GM19240 (cell line): ENCODE measurements around the gene GATAD2A.

Source experiments
- DNase-seq: peaks from one replicate; pipeline ENCODE4 v3.0.0; 2011; ENCODE audit warnings: low spot score; ENCODE audit not compliant: insufficient read length

GATAD2A gene

DNA sequence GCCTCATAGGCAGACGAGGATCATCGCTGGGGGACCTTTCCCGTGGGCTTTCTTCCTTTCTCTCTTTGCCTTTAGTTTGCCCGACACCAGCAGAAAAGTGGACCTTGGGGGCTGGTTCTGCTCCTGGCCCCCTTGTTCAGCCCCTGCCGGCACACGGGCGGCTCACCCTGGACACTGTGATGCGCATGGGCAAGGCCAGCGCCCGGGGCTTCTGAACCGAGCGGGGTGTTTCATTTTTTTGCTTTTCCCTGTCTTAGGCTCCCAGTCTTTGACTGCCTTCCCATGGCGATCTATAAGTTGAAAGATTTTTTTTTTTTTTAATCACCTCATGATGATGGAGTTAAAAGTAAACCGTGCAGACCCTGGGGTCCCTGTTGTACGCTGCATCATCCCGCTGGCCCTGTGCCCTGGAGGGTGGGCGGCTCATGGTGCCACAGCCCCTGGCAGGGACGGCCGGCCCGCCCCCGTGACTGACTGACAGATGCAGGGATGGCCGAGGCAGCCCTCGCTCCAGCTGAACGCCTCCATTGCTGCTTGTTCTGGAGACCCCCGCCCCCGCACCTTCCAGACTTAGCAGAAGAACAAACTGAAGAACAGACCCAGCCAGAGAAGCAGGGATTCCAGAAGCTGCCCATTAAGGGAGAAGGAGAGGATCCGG lies 100.3 kb downstream of the GATAD2A start:
- no peak for DNase-seq

DNA sequence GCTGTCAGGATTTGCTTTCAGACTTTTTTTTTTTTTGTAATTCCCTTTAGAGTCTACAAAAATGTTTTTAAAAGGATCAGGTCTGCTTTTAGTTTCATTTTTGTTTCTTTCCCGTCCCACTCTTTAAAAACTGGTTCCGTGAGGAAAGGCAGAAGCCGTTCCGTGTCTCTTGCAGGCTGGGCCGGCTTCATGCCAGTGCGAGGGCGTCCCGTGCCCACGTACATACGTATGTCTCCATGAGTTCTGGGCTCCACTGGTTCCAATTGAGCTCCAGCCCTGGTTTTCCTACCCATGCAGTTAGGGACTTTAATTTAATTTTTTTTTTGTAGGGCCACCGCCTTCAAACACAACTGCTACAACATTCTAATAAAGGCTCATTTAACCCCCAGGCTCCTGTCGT lies 101.1 kb downstream of the GATAD2A start:
- no peak for DNase-seq

DNA sequence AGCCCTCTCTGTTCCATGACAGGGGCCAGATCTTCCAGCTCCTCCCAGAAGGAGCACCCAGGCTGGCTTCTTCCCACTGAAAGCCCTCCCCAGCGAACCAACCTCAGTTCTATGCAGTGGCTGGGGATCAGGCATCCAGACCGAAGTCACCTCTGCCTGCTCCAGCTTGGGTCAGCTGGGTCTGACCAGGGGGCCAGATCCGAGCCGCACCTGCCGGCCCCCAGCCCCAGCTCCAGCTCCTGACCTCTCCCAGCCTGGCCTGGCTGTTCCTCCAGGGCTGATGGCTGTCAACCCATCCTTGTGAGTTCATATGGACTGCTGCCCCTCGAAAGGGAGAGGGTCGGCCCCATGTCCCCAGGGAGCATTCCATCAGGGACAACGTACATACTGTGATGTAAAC lies 101.9 kb downstream of the GATAD2A start:
- DNase-seq, result no peak

DNA sequence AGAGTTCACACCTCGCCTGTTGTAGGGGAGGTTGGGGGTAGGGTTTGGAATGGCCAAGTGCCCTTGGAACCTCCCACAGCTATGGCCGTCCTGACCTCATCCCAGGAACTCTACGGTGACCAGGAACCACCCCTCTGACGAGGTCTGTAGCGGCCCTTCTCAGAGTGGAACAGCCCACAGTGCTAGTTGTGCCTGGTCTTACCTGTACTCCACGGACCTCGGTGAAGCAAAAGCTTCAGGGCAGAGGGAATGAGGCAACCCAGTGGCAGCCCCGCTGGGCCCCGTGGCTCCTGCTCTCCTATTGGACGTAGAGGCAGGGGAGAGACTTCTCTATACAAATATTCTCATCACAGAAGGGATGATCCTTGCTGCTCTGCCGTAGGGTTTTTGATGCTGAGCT lies 102.7 kb downstream of the GATAD2A start:
- DNase-seq, result no peak

DNA sequence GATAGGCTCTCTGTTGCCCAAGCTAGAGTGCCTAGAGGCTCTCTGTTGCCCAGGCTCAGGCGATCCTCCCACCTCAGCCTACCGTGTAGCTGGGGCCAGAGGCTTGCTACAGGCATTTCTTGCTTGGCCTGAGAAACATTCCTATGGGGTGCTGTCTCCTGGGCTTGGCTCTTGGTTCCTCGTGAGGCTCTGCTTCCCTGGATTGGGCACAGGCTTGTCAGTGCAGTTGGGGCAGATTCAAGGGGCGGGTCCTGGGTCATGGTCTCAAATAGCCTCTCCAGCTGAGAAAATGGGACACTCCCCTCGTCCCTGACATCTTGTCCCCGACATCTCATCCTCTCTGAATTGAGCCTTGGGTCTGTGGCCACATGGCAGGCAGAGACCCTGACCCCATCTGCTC lies 105.0 kb downstream of the GATAD2A start:
- DNase-seq, result no peak

DNA sequence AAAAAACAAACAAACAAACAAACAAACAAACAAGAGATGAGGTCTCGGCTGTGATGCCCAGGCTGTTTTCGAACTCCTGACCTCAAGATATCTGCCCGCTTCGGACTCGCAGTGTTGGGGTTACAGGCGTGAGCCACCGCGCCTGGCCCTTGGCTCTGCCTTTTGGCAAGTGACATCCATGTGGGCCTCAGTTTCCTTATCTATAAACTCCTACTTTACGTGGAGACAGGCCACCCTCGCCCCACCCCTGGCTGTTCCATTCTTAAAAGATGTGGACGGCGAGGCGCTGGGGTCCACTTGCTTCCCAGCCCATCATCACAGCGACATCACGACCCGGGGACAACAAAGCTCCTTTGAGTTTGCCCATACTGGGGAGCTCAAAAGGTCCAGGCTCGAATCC lies 108.2 kb downstream of the GATAD2A start:
- DNase-seq, result no peak

DNA sequence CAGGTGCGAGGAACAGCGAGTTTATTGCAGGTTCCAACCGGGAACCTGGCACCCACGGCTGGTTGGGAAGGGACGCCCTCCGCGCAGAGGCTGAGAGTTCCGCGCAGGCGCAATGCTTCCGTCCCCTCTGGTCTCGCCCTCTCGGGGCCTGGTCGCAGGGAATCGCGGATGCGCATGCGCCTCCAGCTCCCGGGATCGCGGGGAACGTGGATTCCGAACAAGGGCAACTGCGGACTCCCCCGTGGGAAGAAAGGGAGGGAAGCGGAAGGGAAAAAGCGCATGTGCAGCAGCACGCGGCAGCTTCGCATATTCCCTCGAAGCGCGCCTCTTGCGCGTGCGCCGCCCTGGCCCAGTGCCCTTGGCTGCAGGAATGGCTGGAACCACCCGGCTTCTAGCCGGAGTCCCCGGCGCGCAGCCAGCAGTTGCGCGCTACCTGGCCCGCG lies 108.8 kb downstream of the GATAD2A start:
- no peak for DNase-seq

DNA sequence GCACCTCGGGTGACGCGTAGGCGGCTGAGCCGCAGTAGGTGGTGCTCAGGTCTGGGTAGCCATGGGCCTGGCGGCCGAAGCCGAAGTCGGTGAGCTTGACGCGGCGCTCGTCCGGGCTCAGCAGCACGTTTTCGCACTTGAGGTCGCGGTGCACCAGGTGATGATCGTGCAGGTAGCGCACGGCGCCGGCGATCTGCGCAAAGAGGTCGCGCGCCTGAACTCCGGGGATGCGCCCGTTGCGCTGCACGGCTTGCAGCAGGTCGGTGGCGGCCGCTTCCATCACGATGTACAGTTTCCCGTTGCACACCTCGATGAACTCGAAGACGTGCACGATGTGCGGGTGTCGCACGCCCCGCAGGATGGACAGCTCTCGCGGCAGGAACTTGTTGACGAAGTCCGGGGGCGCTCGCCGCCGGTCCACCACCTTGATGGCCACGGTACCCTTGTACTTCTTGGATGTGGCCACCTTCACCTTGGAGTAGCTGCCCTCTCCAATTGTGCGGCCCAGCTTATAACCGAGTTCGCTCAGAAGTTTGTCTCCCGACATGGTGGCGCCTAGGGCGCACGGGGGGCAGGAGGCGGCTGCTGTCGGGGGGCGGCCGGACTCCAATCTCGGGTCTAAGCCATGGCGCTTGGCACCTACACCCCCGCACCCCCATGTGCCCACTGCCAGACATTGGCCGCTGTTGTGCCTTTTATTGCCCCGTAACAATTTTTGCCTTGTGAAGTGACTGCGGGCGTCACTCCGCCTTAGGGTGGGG lies 109.6 kb downstream of the GATAD2A start, which contains the start of gene TSSK6:
TSSK6 (minus strand) TSS at position 668 of the 761 bp plus-strand sequence; CDS start at position 547, 121 bp downstream.
- DNase-seq, result no peak

DNA sequence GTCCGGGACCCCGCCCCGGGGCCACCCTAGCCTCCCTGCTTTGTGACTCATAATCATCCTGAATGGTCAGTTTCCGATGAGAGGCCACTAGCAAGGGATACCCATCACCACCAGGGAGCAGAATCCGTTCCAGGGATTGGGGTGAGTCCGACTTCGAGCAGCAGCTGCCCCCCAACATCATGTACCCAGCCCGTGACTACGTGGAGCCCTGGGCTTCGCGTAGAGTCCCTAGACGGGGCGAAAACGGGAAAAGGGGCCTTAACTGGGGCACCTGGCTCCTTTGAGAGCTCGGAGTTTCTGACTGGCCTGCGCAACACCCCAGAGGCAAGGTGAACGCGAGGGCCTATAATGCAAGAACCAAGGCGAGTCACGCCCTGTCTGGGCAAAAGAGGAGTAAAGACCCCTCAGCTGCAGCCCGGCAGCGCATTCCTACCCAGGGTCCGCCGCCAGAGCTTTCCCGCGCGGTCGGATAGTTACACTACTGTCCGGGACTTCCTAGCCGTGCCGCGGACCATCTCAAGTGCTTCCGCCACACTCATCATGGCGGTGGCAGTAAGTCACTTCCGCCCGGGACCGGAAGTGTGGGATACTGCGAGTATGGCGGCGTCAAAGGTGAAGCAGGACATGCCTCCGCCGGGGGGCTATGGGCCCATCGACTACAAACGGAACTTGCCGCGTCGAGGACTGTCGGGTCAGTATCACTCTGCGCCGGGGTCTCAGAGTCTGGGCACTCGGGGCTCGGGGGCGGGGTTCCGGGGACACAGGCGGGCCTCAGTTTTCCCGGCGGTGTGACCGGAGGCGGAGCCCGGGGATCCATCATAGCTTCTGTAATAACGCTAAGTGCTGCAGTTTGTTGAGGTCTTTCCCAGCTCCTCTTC lies 110.4 kb downstream of the GATAD2A start, which contains the start of gene NDUFA13:
NDUFA13 (plus strand) TSS at position 584 of the 878 bp plus-strand sequence; CDS start at position 598, 14 bp downstream.
- DNase-seq, result peak; percentile 95

DNA sequence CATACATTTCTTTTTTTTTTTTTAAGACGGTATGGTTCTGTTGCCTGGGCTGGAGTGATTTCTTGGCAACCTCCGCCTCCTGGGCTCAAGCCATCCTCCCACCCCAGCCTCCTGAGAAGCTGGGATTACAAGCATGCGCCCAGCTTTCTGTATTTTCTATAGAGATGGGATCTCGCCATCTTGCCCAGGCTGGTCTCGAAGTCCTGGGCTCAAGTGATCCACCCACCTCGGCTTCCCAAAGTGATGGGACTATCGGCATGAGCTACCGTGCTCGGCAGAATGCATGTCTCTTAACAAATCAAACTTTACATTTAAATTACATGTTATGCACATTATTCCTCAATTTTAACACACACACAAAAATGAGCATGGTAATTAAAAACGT lies 111.8 kb downstream of the GATAD2A start:
- DNase-seq, result no peak

DNA sequence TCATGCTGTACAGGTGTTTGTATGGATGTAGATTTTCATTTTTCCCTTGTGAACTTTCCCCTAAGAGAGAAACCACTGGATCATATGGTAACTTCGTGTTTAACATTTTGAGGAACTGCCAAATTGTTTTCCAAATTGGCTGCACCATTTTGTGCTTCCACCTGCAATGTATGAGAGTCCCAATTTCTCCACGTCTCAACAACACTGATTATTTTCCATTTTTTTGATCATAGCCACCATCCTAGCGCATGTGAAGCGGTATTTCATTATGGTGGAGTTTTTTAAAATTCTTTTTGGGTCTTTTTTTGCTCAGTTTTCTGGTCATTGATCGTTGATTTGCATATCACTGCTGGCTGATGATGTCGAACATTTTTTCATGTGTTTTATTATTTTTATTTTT lies 115.5 kb downstream of the GATAD2A start:
- DNase-seq, result no peak

DNA sequence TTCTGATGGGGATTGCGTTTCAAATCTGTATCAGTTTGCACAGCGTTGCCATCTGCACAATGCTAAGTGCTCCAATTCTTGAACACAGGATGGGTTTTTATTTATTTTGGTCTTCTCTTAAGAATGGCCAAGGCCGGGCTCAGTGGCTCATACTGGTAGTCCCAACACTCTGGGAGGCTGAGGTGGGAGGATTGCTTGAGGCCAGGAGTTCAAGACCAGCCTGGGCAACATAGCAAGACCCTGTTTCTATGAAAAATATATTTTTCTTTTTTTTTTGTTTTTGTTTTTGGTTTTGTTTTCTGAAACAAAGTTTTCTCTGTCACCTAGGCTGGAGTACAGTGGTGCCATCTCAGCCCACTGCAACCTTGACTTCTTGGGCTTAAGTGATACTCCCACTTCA lies 117.7 kb downstream of the GATAD2A start:
- DNase-seq, result no peak

DNA sequence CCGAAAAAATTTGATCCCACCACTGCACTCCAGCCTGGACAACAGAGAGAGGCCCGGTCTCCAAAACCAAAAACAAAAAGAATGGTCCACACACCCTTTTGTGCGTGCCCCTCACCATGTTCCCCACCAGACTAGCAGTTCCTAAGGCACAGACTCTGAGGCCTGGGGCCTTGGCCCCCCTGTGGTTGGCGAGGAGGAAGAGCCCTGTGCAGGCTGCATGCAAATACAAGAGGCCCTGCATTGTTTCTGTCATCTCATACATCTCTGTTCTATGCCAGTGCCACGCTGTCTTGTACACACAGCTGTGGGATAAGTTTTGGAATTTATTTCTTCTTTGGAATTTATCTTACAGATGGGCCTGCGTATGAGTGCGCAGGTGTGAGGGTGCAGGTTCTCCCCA lies 118.6 kb downstream of the GATAD2A start:
- DNase-seq, result no peak

DNA sequence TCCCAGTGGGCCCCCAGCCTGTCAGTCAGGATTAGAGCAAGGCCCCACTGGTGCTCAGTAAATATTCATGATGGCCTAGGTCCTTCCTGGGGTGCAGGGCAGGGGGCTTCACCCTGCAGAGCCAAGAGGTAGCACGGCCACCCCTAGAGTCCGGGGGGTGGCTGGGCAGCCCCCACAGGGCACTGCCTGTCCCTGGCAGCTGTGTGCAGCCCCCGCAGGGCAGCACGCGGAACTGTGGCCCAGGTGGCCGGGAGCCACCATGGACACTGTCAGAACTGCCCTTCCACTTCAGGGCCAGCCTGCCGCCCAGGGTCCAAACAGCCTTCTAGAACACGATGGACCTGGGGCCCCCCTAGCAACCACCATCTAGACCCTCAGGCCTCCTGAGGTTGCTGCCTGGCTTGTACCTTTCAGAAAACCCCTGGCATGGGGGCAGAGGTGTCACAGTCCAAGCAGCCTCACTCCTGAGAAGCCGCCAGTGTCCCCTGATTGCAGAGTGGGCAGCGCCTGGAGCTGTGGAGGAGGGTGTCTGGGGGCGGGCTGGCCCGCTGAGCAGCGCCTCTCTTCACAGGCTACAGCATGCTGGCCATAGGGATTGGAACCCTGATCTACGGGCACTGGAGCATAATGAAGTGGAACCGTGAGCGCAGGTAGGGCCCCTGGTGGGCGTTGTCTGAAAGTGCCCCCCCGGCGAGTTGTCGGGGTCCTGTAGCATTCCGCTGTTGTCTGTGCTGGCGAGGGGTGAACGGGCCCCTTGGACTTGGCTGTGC lies 120.3 kb downstream of the GATAD2A start:
- DNase-seq, result no peak

DNA sequence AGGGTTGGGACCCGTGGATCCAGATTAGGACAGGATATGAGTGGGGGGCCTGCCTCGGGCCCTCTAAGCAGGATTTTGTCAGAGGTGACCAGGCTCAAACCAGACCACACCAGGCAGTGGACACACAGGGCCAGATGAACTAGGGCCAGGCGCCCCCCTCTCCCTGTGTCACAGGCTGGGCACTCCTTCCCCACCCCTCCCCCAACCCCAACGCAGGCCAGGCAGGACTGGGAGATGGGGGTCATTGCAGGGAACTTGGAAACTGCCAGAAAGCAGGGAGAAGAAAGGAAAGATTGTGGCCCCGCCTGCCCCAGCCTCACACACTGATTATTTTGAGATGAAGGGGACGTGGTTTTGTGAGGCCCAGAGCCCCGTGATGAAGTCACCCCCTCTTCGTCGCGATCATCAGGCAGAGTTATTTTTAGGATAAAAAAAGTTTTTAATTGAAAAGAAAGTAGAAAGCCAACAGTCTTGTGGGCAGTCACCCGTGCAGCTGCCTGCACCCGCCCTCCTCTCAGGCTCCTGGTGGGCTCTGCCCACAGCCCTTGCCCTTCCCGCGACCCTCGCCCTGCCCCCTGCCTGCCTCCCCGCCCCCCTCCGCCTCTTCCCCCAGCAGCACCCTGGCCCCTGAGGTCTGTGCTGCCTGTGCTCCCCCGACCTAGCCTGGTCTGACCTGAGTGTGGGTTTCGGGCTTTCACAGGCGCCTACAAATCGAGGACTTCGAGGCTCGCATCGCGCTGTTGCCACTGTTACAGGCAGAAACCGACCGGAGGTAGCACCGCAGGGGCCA lies 121.3 kb downstream of the GATAD2A start:
- no peak for DNase-seq

DNA sequence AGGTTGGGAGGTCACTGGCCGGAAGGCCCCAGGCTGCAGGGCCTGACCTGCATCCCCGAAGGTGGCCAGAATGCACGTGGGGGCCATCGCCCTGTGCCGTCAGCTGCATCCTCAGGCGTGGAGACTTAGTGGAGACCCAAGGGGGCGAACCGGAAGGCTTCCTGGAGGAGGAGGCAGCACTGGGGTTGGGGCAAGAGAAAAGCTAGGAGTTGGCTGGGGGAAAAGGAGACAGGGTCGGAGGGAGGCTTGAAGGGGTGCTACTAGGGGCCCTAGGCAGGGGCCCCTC lies 121.8 kb downstream of the GATAD2A start:
- no peak for DNase-seq

DNA sequence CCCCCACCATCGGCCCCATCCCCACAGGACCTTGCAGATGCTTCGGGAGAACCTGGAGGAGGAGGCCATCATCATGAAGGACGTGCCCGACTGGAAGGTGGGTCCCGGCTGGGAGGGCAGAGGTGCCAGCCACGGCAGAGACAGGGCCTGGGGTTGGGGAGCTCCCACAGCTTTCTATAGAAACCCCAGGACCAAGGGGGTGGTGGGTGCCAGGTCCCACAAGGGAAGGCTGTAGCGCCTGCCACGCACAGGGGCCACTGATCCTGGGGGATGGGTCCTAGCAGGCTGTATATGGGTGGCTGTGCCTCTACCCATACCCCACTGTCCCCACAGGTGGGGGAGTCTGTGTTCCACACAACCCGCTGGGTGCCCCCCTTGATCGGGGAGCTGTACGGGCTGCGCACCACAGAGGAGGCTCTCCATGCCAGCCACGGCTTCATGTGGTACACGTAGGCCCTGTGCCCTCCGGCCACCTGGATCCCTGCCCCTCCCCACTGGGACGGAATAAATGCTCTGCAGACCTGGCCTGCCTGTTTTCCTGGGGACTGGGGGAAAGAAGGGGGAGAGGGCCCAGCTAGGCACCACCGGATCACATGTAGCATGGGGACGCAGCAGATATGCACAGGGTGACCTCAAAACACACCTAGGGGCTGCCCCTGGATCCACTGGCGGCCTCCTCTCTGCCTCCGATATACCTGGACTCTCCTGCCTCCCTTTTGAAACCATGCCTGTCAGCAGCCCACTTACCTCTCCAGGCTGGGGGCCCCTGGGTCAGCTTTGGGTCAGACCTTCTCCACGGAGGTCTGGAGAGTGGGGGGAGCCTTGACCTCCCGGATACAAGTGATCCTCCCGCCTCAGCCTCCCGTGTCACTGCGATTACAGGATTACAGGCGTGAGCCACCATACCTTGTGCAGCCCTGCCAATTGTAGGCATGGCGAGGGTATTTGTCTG lies 122.5 kb downstream of the GATAD2A start:
- DNase-seq, result no peak

DNA sequence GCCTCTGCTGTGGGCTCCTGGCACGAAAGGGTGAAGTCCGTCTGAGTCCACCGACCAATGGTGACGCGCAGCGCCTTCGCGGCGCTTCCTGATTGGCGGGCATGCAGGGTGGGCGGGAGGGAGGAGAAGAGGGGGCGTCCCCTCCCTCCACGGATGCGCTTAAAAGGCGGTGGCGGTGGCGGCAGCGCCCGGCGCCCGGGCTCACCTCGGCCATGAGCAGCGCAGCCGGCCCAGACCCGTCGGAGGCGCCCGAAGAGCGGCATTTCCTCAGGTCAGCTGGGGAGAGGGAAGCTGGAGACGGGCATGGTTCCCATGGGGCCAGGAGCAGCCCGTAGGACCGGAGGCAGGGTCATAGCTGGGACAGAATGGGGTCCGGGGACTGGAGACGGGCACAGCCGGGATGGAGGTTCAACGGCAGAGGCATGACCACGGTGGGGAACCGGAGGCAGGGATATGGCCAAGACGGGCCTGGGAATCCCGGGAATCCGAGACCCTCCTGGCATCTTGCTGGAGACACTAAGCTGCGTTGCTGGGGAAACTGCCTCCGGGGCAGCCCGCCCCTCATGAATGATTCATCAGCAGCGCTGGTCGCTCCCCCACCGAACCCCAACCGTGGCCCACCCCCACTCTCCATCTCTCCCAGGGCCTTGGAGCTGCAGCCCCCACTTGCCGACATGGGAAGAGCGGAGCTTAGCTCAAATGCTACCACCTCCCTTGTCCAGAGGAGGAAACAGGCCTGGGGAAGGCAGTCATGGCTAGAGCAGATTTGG lies 123.4 kb downstream of the GATAD2A start, which contains the start of gene YJEFN3:
YJEFN3 (plus strand) TSS at position 191 of the 770 bp plus-strand sequence; CDS start at position 213, 22 bp downstream.
- no peak for DNase-seq
